Neural progenitor cell (in vitro differentiated cells): ENCODE results near the gene PIP5K1A.

Experiments used
- CTCF ChIP-seq: fragments of 200-600 bp; sonication (generic); IDR thresholded peaks from 2 replicates; pipeline ENCODE4 v1.5.1; 2017; ENCODE audit warnings: antibody characterized with exemption, mild to moderate bottlenecking
- EZH2 ChIP-seq: fragments of 200-600 bp; sonication (generic); IDR thresholded peaks from 2 replicates; pipeline ENCODE4 v1.6.1; 2017; ENCODE audit warnings: antibody characterized with exemption, mild to moderate bottlenecking, moderate library complexity

- TF ChIP-seq EZH2 (no peak), CTCF (no peak)
These were observed 1.7 kb downstream of the PIP5K1A start for GRCh38 chr1:151199873-151200581.
